ENCODE results near the gene FYN. TPM values are rescaled to one million over a fixed set of nuclear protein-coding genes. Genes with fewer than 3 reads are reported as not detected.

The FYN gene
- total and polyA plus RNA-seq, 9 of the 15 experiments (the other 6 are each of a cell fraction or from before 2014, with no cell fraction given) = 2.9 to 22.1 (median 11.4) TPM

- no peak for TF ChIP-seq MITF (IDR thresholded peaks at IDR 0.05)
- TF ChIP-seq TSC22D4 (tag; IDR thresholded peaks at IDR 0.05) = no peak
- TF ChIP-seq MTF1 (CRISPR knock-in tag; IDR thresholded peaks at IDR 0.05; ENCODE audit: borderline replicate concordance) = no peak
- no peak for TF ChIP-seq ESRRB (CRISPR knock-in tag; IDR thresholded peaks at IDR 0.05; ENCODE audit: borderline replicate concordance)
- no peak for TF ChIP-seq ERF (CRISPR knock-in tag; IDR thresholded peaks at IDR 0.05)
- no peak for TF ChIP-seq CREB1 (IDR thresholded peaks at IDR 0.05)
- no peak for TF ChIP-seq CREB1 (CRISPR knock-in tag; IDR thresholded peaks at IDR 0.05)
- TF ChIP-seq SNAPC5 (CRISPR knock-in tag; IDR thresholded peaks at IDR 0.05) = no peak
- TF ChIP-seq HMBOX1 (IDR thresholded peaks at IDR 0.05) = no peak
- TF ChIP-seq MGA (IDR thresholded peaks at IDR 0.05) = no peak
- TF ChIP-seq FIP1L1 (IDR thresholded peaks at IDR 0.05; ENCODE audit: low read depth, low read length, poor library complexity, severe bottlenecking) = no peak
- TF ChIP-seq ZNF274 (IDR thresholded peaks at IDR 0.05; ENCODE audit: borderline replicate concordance, low read depth, low read length) = no peak
- TF ChIP-seq EHMT2 (IDR thresholded peaks at IDR 0.05) = no peak
Observed at GRCh38 chr6:111685526-111685925, 187.7 kb downstream of the FYN start (continued).

Data from K562 (cell line).